ENCODE results near the gene RBMS3.

Gene RBMS3

GRCh38 chr3:29494305-29495036 lies 213.6 kb downstream of the RBMS3 start:
- Histone ChIP-seq H3K36me3 (ENCODE audit: control insufficient read depth in 4 of 4, insufficient read depth in 4 of 4, low read length in 3 of 4) (no peaks in the 10 kb centered on the region), H3K27me3 (replicated peaks in 2 of 5; ENCODE audit: control insufficient read depth in 4 of 5, insufficient read depth in 5 of 5, low read length in 4 of 5) (no peaks in the 10 kb centered on the region), H3K27ac (ENCODE audit: insufficient read depth in 1 of 2, low read depth in 1 of 2, low read length in 2 of 2, poor library complexity in 1 of 2, severe bottlenecking in 2 of 2) (no peak overlapping the region), H3K4me1 (ENCODE audit: control extremely low read depth in 1 of 4, control insufficient read depth in 4 of 4, insufficient read depth in 4 of 4, low read length in 3 of 4) (no peaks in the 10 kb centered on the region), H3K9me3 (ENCODE audit: control extremely low read depth in 1 of 5, control insufficient read depth in 4 of 5, insufficient read depth in 2 of 5, low read depth in 1 of 5, low read length in 4 of 5) (no peaks in the 10 kb centered on the region), H3K4me3 (ENCODE audit: control insufficient read depth in 1 of 7, extremely low read depth in 1 of 7, insufficient read depth in 4 of 7, low read depth in 2 of 7, low read length in 6 of 7) (no peak overlapping the region)
- WGBS (ENCODE audit: insufficient coverage): 74% methylated on average over 4 of the region's 6 CpGs
- POLR2A ChIA-PET: interaction anchor here (0.5 kb wide), 1 partner anchor 654 kb away, joined by 3 read pairs; no protein-coding TSS in a partner anchor
- CTCF ChIA-PET: no interaction called here
- no peak for DNase-seq

DNA sequence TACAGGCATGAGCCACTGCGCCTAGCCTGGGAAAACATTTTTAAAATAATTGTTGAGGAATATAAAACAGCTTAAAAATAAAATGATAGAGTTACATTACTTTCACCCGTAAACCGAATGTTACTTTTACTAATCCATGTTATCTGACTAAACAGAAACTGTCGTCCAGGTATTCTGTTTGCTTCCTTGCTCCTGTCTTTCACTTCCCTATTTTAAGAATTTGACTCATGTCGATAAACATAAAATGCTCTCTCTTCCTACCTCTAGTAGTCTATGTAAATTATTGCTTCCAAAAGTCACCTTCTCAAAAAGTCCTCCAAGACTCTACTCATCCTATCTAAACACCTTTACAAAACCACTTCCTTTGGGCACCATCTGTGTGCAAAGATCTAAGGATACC lies 216.4 kb downstream of the RBMS3 start:
- no peak overlapping the region for H3K27ac ChIP-seq (ENCODE audit: insufficient read depth in 1 of 2, low read depth in 1 of 2, low read length in 2 of 2, poor library complexity in 1 of 2, severe bottlenecking in 2 of 2)
- H3K36me3 ChIP-seq (ENCODE audit: control insufficient read depth in 4 of 4, insufficient read depth in 4 of 4, low read length in 3 of 4): no peaks in the 10 kb centered on the region
- POLR2A ChIA-PET: interaction anchor here (0.6 kb wide), 1 partner anchor 614 kb away, joined by 3 read pairs; no protein-coding TSS in a partner anchor
- peaks cover 0 to 5% (median 0%) of the 10 kb centered on the region in 5 experiments for H3K9me3 ChIP-seq (ENCODE audit: control extremely low read depth in 1 of 5, control insufficient read depth in 4 of 5, insufficient read depth in 2 of 5, low read depth in 1 of 5, low read length in 4 of 5)
- no peaks in the 10 kb centered on the region for H3K27me3 ChIP-seq (replicated peaks in 2 of 5; ENCODE audit: control insufficient read depth in 4 of 5, insufficient read depth in 5 of 5, low read length in 4 of 5)
- no peak overlapping the region for H3K4me3 ChIP-seq (ENCODE audit: control insufficient read depth in 1 of 7, extremely low read depth in 1 of 7, insufficient read depth in 4 of 7, low read depth in 2 of 7, low read length in 6 of 7)
- H3K4me1 ChIP-seq (ENCODE audit: control extremely low read depth in 1 of 4, control insufficient read depth in 4 of 4, insufficient read depth in 4 of 4, low read length in 3 of 4): no peaks in the 10 kb centered on the region
- 77% methylated on average over 4 of the region's 5 CpGs for WGBS (ENCODE audit: insufficient coverage)
- CTCF ChIA-PET: no interaction called here
- DNase-seq: no peak

DNA sequence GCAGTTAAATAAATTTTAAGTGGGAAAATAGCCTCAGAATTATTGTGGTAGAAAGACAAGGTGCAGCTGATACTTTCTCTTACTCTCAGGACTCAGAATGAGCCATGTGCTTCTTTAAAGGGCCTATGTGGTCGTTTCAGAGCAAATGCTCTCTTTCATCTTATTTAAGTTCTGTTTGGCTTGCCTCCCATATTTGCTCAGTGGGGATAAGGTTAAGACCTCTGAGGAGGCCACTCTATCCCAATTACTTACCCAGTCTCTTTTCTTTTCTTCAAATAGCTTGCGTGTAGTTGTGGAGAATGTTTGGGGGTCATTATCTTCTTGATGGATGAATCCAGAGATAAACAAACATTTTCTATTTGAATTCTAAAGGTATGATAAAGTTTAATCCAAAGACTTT lies 221.9 kb downstream of the RBMS3 start:
- no peak overlapping the region for H3K27ac ChIP-seq (ENCODE audit: insufficient read depth in 1 of 2, low read depth in 1 of 2, low read length in 2 of 2, poor library complexity in 1 of 2, severe bottlenecking in 2 of 2)
- no peak overlapping the region for H3K4me3 ChIP-seq (ENCODE audit: control insufficient read depth in 1 of 7, extremely low read depth in 1 of 7, insufficient read depth in 4 of 7, low read depth in 2 of 7, low read length in 6 of 7)
- H3K36me3 ChIP-seq (ENCODE audit: control insufficient read depth in 4 of 4, insufficient read depth in 4 of 4, low read length in 3 of 4): no peaks in the 10 kb centered on the region
- CTCF ChIA-PET: no interaction called here
- DNase-seq: no peak
- no CpG with 5 or more reads among the region's 2 CpGs for WGBS (ENCODE audit: insufficient coverage)
- H3K4me1 ChIP-seq (ENCODE audit: control extremely low read depth in 1 of 4, control insufficient read depth in 4 of 4, insufficient read depth in 4 of 4, low read length in 3 of 4): no peaks in the 10 kb centered on the region
- no peaks in the 10 kb centered on the region for H3K27me3 ChIP-seq (replicated peaks in 2 of 5; ENCODE audit: control insufficient read depth in 4 of 5, insufficient read depth in 5 of 5, low read length in 4 of 5)
- POLR2A ChIA-PET: no interaction called here
- peaks cover 0 to 5% (median 0%) of the 10 kb centered on the region in 5 experiments for H3K9me3 ChIP-seq (ENCODE audit: control extremely low read depth in 1 of 5, control insufficient read depth in 4 of 5, insufficient read depth in 2 of 5, low read depth in 1 of 5, low read length in 4 of 5)

DNA sequence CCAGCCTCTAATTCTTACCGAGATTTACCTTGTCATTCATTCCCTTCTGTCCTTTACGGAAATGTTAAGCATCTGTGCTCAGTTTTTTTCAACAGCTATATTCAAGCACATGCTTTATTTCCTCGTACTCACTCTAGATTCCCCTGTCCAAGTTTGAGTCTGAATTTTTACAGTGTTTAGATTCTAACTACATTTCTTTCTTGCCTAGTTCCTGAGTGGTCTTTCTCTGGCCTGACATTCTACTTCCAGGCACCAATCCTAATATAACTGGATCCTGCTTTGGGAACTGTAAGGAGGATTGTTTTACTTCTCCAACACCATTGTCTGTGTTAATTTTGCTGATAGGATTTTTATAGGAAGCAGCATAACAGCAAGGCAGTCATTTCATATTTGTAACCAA lies 222.4 kb downstream of the RBMS3 start:
- no peak for DNase-seq
- H3K4me3 ChIP-seq (ENCODE audit: control insufficient read depth in 1 of 7, extremely low read depth in 1 of 7, insufficient read depth in 4 of 7, low read depth in 2 of 7, low read length in 6 of 7): no peak overlapping the region
- ChIA-PET POLR2A (no interaction called here), CTCF (no interaction called here)
- H3K27me3 ChIP-seq (replicated peaks in 2 of 5; ENCODE audit: control insufficient read depth in 4 of 5, insufficient read depth in 5 of 5, low read length in 4 of 5): no peaks in the 10 kb centered on the region
- H3K36me3 ChIP-seq (ENCODE audit: control insufficient read depth in 4 of 4, insufficient read depth in 4 of 4, low read length in 3 of 4): no peaks in the 10 kb centered on the region
- WGBS (ENCODE audit: insufficient coverage): 95% methylated on average over 3 of the region's 3 CpGs
- no peak overlapping the region for H3K27ac ChIP-seq (ENCODE audit: insufficient read depth in 1 of 2, low read depth in 1 of 2, low read length in 2 of 2, poor library complexity in 1 of 2, severe bottlenecking in 2 of 2)
- H3K4me1 ChIP-seq (ENCODE audit: control extremely low read depth in 1 of 4, control insufficient read depth in 4 of 4, insufficient read depth in 4 of 4, low read length in 3 of 4): no peaks in the 10 kb centered on the region
- peaks cover 0 to 5% (median 0%) of the 10 kb centered on the region in 5 experiments for H3K9me3 ChIP-seq (ENCODE audit: control extremely low read depth in 1 of 5, control insufficient read depth in 4 of 5, insufficient read depth in 2 of 5, low read depth in 1 of 5, low read length in 4 of 5)

- WGBS (ENCODE audit: insufficient coverage): 100% methylated on average over 2 of the region's 3 CpGs
Measured at GRCh38 chr3:29503958-29504357, 223.1 kb downstream of the RBMS3 start.

DNA sequence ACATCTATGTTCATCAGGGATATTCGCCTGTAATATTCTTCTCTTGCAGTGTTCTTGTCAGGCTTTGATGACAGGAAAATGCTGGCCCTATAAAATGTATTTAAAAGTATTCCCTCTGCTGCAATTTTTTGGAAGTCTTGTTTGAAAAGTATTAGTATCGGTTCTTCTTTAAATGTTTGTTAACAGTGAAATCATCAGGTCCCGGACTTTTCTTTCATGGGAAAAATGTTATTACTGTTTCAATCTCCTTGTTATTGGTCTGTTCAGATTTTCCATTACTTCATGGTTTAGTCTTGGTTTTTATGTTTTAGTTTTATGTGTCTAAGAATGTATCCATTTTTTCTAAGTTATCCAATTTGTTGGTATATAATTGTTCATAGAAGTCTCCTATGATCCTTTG lies 225.6 kb downstream of the RBMS3 start:
- Histone ChIP-seq H3K36me3 (ENCODE audit: control insufficient read depth in 4 of 4, insufficient read depth in 4 of 4, low read length in 3 of 4) (no peaks in the 10 kb centered on the region), H3K27me3 (replicated peaks in 2 of 5; ENCODE audit: control insufficient read depth in 4 of 5, insufficient read depth in 5 of 5, low read length in 4 of 5) (peaks cover 0 to 6% (median 0%) of the 10 kb centered on the region in 5 experiments), H3K27ac (ENCODE audit: insufficient read depth in 1 of 2, low read depth in 1 of 2, low read length in 2 of 2, poor library complexity in 1 of 2, severe bottlenecking in 2 of 2) (no peak overlapping the region), H3K4me3 (ENCODE audit: control insufficient read depth in 1 of 7, extremely low read depth in 1 of 7, insufficient read depth in 4 of 7, low read depth in 2 of 7, low read length in 6 of 7) (no peak overlapping the region), H3K9me3 (ENCODE audit: control extremely low read depth in 1 of 5, control insufficient read depth in 4 of 5, insufficient read depth in 2 of 5, low read depth in 1 of 5, low read length in 4 of 5) (peaks cover 0 to 3% (median 0%) of the 10 kb centered on the region in 5 experiments), H3K4me1 (ENCODE audit: control extremely low read depth in 1 of 4, control insufficient read depth in 4 of 4, insufficient read depth in 4 of 4, low read length in 3 of 4) (no peaks in the 10 kb centered on the region)
- DNase-seq: no peak
- WGBS (ENCODE audit: insufficient coverage): 94% methylated on average over 2 of the region's 3 CpGs
- POLR2A ChIA-PET: no interaction called here
- CTCF ChIA-PET: no interaction called here

More at GRCh38 chr3:29503958-29504357, 223.1 kb downstream of the RBMS3 start:
- no peaks in the 10 kb centered on the region for H3K36me3 ChIP-seq (ENCODE audit: control insufficient read depth in 4 of 4, insufficient read depth in 4 of 4, low read length in 3 of 4)
- peaks cover 0 to 5% (median 0%) of the 10 kb centered on the region in 5 experiments for H3K9me3 ChIP-seq (ENCODE audit: control extremely low read depth in 1 of 5, control insufficient read depth in 4 of 5, insufficient read depth in 2 of 5, low read depth in 1 of 5, low read length in 4 of 5)
- H3K4me1 ChIP-seq (ENCODE audit: control extremely low read depth in 1 of 4, control insufficient read depth in 4 of 4, insufficient read depth in 4 of 4, low read length in 3 of 4): no peaks in the 10 kb centered on the region
- H3K27me3 ChIP-seq (replicated peaks in 2 of 5; ENCODE audit: control insufficient read depth in 4 of 5, insufficient read depth in 5 of 5, low read length in 4 of 5): no peaks in the 10 kb centered on the region
- H3K4me3 ChIP-seq (ENCODE audit: control insufficient read depth in 1 of 7, extremely low read depth in 1 of 7, insufficient read depth in 4 of 7, low read depth in 2 of 7, low read length in 6 of 7): no peak overlapping the region
- CTCF ChIA-PET: no interaction called here
- H3K27ac ChIP-seq (ENCODE audit: insufficient read depth in 1 of 2, low read depth in 1 of 2, low read length in 2 of 2, poor library complexity in 1 of 2, severe bottlenecking in 2 of 2): no peak overlapping the region
- POLR2A ChIA-PET: no interaction called here
- no peak for DNase-seq

GRCh38 chr3:29511701-29512100 lies 230.8 kb downstream of the RBMS3 start:
- WGBS (ENCODE audit: insufficient coverage): no CpG with 5 or more reads among the region's 1 CpG
- ChIA-PET POLR2A (no interaction called here), CTCF (no interaction called here)
- peaks cover 0 to 22% (median 10%) of the 10 kb centered on the region in 5 experiments for H3K27me3 ChIP-seq (replicated peaks in 2 of 5; ENCODE audit: control insufficient read depth in 4 of 5, insufficient read depth in 5 of 5, low read length in 4 of 5)
- H3K4me1 ChIP-seq (ENCODE audit: control extremely low read depth in 1 of 4, control insufficient read depth in 4 of 4, insufficient read depth in 4 of 4, low read length in 3 of 4): peaks cover 0 to 30% (median 5%) of the 10 kb centered on the region in 4 experiments
- no peak for DNase-seq
- H3K27ac ChIP-seq (ENCODE audit: insufficient read depth in 1 of 2, low read depth in 1 of 2, low read length in 2 of 2, poor library complexity in 1 of 2, severe bottlenecking in 2 of 2): no peak overlapping the region
- no peaks in the 10 kb centered on the region for H3K9me3 ChIP-seq (ENCODE audit: control extremely low read depth in 1 of 5, control insufficient read depth in 4 of 5, insufficient read depth in 2 of 5, low read depth in 1 of 5, low read length in 4 of 5)
- no peaks in the 10 kb centered on the region for H3K36me3 ChIP-seq (ENCODE audit: control insufficient read depth in 4 of 4, insufficient read depth in 4 of 4, low read length in 3 of 4)
- no peak overlapping the region for H3K4me3 ChIP-seq (ENCODE audit: control insufficient read depth in 1 of 7, extremely low read depth in 1 of 7, insufficient read depth in 4 of 7, low read depth in 2 of 7, low read length in 6 of 7)
